ENCODE data around the gene KCNJ6. TPM values are rescaled to one million over a fixed set of nuclear protein-coding genes. Genes with fewer than 3 reads are reported as not detected.

Gene KCNJ6
- total RNA-seq, 1 donor: under 0.01 TPM

GRCh38 chr21:37561941-37562919 is 354.0 kb downstream of the KCNJ6 start:
- no peak for DNase-seq (ENCODE audit: low read depth in 2 of 3, low spot score in 2 of 3)

GRCh38 chr21:37561506-37561905 is 354.8 kb downstream of the KCNJ6 start:
- no peak for DNase-seq (ENCODE audit: low read depth in 2 of 3, low spot score in 2 of 3)

- DNase-seq (ENCODE audit: low read depth in 2 of 3, low spot score in 2 of 3): no peak
Observed at GRCh38 chr21:37560385-37560784, 355.9 kb downstream of the KCNJ6 start.

GRCh38 chr21:37558676-37559211 is 357.5 kb downstream of the KCNJ6 start:
- DNase-seq (ENCODE audit: low read depth in 2 of 3, low spot score in 2 of 3): no peak
